GM21526 (cell line): ENCODE results near the gene CEND1.
A peak's percentile ranks its signal among the peaks of the same experiment; 100 is the strongest.
"Not testable (repeated sequence)": the region's sequence is repeated elsewhere in the genome, so short reads cannot be mapped to it uniquely, and the experiment has no call there.

Experiments
- ATAC-seq: cut with Tn5 transposase; IDR thresholded peaks from one replicate; pipeline ENCODE4 v1.9.1; 2021; ENCODE audit warnings: moderate library complexity; ENCODE audit not compliant: unreplicated experiment, low FRiP score

The CEND1 gene

DNA sequence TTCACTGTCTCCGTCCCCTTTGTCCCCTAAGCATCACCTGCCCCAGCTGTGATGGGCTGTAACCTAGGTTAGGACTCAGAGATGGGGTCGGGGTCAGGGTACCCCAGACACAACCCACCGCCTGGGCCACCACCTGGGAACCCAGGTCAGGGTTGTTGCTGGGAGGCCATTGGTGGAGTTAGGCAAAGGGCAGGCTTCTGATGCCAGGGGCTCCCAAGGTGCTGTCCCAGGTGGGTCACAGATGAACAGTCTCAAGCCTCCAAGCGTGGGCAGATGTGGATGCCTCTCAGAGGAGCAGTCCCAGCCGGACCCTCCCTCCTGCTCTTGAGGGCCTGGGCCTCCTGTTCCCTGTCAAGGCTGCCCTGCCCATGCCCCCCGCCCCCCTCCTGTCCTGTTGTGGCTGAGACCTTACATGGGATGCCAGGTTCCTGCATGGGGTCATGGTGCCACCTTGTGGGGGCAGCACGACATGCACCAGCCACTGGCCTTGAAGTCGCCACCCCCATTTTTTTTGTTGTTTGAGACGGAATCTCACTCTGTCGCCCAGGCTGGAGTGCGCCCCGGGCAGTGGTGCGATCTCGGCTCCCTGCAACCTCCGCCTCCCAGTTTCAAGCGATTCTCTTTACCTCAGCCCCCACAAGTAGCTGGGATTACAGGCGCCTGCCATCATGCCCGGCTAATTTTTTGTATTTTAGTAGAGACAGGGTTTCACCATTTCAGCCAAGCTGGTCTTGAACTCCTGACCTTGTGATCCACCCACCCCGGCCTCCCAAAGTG is 24.7 kb downstream of the CEND1 start:
- ATAC-seq = no peak

DNA sequence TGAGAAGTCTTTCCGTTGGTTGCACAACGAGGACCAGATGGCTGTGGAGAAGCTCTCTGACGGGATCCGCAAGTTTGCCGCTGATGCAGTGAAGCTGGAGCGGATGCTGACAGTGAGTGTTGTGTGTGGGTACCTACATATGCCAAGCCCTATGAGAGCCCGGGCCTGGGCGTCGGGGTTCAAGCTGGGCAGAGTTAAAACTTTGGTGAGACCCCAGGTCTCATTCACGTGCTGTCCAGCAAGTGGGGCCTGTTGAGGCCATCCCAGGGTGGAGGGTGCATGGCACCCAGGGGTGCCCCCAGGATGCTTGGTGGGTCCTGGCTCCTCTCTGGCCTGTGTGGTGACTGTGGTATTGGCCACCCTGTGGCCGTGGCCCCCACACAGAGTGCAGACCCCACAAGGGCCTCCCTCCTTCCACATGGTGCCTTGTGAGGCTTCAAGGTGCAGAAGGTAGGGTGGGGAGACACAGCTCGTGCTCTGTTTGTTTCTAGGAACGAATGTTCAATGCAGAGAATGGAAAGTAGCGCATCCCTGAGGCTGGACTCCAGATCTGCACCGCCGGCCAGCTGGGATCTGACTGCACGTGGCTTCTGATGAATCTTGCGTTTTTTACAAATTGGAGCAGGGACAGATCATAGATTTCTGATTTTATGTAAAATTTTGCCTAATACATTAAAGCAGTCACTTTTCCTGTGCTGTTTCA is 25.4 kb downstream of the CEND1 start:
- ATAC-seq = no peak

DNA sequence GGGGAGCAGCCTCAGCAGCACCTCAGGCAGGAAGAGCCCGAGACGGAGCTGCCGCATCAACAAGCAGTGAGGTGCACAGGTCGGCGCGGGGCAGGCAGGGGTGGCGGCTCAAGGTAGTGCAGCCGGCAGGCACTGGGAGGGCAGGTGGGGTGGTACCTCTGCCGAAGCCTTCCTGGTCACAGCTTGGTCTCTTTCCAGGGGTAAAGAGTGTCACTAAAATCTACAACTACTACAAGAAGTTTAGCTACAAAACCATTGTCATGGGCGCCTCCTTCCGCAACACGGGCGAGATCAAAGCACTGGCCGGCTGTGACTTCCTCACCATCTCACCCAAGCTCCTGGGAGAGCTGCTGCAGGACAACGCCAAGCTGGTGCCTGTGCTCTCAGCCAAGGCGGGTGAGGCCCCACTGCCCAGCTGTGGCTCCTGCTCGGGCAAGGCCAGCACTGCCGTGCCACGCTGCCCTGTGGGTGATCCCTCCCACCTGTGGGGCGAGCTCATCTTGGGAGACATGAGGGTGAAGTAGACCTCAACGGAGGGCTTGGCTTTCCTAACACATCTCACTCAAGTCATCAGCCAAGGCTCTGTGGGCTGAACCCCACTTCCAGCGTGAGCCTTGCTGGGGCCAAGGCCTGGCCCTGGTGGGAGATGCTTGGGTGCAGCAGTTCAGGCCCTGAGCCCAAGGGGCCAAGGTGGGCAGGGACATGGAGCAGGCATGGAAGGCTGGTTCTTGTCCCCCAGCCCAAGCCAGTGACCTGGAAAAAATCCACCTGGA is 26.2 kb downstream of the CEND1 start:
- no peak for ATAC-seq

DNA sequence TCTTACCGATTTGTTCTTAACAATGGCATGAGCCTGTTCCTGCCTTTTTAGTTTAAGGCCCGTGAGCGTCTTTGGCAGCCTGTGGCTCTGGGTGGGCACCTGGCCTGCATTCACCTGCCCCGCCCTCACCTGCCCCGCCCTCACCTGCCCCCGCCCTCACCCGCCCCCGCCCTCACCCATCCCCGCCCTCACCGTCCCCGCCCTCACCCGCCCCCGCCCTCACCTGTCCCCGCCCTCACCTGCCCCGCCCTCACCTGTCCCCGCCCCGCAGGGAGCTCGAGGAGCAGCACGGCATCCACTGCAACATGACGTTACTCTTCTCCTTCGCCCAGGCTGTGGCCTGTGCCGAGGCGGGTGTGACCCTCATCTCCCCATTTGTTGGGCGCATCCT is 26.8 kb downstream of the CEND1 start:
- ATAC-seq = no peak

DNA sequence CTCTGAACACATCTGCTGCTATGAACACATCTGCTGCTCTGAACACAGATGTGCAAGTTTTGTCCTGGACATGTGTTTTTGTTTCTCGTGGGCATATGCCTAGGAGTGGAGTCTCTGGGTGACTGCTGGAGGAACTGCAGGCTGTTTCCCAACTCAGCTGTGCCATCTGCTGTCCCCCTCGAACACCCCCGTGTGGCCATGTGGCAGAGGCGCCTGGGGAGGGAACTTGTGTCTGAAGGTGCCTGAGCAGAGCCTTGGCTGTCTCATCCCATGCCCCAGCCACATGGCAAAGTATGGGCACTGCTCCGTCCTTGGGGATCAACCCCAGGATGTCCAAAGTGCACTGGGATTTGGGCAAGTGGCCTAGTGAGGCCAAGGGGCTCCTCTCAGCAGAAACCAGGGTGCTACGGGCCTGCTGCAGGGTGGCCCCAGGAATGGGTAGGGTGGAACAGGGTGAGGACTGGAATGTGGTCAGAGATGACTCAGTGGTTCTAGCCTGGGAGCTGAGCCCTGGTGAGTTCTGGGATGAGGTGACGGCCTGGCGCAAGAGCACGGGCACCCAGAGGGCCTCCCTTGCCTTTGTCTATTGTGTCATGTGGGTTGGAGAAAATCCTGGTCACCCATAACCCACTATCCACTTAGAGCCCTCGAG is 27.3 kb downstream of the CEND1 start:
- no peak for ATAC-seq

DNA sequence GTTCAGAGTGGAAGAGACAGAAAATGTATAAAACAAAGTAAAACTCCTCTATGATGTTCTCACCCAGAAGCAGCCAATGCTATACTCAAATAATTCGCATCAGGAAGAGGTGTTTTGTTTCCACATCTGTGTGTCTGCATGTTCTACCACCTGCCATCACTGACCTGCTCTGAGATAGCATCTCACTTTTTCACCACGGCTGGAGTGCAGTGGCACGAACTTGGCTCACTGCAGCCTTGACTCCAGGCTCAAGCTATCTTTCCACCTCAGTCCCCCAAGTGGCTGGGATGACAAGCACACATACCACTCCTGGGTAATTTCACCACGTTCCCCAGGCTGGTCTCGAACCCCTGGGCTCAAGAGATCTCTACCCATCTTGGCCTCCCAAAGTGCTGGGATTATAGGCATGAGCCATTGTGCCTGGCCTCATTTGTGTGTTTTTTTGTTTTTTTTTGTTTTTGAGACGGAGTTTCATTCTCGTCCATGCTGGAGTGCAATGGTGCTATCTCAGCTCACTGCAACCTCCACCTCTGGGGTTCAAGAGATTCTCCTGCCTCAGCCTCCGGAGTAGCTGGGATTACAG is 28.3 kb downstream of the CEND1 start:
- no peak for ATAC-seq

DNA sequence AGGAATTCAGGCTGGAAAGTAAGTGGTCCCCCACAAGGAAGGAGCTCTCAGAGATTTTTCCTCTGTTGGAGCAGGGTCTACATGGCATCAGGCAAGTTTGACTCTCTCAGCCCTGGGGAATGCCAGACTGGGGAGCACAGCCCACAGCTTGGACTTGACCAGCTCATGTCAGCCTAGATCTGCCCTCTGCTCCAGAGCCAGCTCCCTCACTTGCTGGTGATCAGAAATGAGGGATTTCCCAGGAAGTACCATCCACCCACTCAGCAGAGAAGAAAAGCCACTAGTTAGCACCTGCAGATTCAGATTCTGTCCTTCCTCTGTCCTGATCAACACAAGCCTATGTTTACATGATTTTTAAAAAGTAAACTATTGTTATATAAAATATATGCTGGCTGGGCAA is 29.7 kb downstream of the CEND1 start:
- ATAC-seq = no peak

DNA sequence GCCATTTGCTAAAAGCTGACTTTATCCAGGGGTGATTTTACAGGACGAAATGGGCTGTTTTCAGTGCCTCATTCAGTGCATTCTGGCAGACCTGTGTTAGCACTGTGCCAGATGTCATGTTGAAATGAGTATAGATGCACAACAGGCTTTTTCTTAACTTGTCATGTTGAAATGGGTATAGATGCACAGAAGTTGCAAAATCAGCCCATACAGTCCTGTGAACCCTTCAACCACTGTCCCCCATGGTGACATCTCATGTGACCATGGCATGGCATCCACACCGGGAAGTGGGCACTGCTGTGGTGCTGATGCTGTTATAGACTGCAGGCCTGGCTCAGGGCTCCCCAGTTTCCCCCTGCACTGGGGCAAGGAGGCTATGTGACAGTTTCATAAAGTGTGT is 40.2 kb downstream of the CEND1 start:
- ATAC-seq = no peak

DNA sequence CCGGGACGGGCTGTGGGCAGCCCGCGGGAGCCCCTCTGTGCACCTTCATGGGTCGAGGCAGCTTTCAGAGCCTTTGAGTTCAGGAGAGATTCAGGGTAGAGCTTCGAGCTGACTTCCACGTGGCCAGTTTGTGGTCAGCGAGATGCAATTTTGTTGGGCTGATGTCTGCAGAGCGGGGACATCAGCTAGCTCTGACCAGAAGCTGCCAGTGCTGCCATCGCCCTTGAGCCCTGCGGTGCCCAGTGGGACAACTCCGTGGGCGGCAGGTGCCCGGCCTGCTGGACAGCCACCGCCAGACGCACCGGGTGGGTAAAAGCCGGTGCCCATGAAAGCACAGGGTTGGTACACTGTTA is 41.9 kb downstream of the CEND1 start:
- ATAC-seq = peak; percentile 10

DNA sequence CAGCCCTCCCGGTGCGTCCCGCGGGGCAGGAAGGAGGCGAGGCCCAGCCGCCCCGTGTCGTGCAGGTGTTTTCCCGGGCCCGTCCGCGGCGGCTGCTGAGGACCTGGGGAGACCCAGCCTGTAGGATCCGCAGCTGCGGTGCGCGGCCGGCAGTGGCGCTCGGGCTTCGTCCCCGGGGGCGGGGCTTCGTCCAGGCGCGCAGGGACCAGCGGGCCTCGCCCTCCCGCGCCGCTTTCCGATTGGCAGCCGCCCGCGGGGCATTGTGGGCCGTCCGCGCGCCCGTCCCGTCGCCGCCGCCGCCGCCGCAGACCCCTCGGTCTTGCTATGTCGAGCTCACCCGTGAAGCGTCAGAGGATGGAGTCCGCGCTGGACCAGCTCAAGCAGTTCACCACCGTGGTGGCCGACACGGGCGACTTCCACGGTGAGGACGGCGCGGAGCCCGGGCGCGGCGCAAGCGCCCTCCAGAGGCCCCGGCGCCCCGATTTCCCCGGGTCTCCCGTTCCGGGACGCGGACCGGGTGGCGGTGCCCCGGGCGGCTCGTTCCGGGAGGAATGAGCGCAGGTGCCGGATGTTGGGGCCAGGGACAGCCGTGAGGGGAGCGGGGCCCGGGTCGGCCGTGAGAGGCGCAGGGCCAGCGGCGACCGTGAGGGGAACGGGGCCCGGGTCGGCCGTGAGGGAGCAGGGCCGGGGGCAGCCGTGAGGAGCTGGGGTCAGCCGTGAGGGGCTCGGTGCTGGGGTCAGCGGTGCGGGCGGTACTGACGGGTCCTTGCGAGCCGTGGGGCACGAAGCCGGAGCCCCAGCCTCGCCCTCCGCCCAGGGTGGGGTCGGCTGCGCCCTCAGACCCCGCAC is 42.5 kb downstream of the CEND1 start, which contains the start of gene TALDO1:
TALDO1 (plus strand) TSS at position 307 of the 849 bp plus-strand sequence; CDS start at position 325, 18 bp downstream.
- peak; percentile 77 for ATAC-seq

DNA sequence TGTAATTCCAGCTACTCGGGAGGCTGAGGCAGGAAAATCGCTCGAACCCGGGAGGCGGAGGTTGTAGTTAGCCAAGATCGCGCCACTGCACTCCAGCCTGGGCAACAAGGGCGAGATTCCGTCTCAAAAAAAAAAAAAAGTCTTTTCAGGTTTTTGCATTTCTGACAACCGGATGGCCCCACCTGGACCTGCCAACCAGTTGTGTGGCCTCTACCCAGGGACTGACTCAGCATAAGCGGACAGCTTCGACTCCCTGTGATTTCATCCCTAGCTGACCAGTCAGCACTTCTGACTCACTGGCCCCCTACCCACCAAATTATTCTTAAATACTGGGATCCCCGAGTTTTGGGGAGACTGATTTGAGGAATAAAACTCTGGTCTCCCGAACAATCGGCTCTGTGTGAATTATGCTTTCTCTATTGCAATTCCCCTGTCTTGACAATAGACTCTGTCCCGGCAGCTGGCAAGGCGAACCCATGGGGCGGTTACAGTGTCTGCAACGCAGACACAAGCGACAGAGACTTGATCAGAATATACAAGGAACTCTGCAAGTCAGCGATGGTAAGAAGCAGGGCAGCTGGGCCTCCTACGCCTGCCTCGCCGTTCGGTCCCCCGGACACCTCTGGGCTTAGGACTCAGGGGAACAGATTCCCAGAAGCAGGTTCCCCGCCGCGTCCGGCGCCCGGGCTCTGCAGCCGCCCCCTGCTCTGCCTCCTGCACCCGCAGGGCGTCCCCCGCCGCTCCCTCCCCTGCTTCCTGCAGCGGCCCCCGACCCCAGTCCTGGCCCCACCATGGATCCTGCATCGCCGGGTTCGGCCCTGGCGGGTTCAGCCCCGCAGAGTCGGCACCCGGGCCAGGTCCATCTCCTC is 43.4 kb downstream of the CEND1 start:
- ATAC-seq = peak; percentile 13

DNA sequence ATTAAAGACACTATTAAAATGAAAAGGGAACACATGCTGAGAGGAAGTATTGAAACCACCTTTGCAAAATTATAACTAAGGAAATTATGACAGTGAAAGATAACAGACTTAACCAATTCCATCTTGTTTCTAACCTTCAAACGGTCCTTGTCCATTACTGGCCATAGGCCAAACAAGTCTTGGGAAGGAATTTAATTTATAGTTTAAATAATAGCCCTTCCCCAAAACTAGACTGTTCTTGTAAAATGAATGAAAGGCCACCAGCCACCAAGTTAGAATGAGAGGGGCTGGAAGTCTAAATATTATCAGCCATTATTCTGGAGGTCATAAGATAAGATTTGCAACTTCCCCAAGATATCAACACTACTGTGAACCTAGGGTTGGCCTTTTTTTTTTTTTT is 44.5 kb downstream of the CEND1 start:
- no peak for ATAC-seq

DNA sequence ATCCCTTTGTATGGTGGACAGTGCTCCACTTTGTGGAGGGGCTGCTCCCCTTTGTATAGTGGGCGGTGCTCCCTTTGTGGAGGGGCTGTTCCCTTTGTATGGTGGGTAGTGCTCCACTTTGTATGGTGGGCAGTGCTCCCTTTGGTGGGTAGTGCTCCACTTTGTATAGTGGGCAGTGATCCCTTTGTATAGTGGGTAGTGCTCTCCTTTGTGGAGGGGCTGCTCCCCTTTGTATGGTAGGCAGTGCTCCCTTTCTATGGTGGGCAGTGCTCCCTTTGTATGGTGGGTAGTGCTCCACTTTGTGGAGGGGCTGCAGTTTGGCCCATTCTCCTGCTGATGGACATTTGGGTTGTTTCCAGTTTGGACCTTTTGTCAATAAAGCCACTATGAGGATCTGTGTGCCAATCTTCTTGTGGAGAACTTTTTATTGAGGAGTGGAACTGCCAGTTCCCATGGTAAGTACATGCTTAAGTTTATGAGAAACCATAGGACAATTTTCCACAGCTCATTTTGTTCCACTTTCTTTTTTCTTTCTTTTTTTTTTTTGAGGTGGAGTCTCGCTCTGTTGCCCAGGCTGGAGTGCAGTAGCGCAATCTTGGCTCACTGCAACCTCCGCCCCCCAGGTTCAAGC is 47.2 kb downstream of the CEND1 start:
- no peak for ATAC-seq

DNA sequence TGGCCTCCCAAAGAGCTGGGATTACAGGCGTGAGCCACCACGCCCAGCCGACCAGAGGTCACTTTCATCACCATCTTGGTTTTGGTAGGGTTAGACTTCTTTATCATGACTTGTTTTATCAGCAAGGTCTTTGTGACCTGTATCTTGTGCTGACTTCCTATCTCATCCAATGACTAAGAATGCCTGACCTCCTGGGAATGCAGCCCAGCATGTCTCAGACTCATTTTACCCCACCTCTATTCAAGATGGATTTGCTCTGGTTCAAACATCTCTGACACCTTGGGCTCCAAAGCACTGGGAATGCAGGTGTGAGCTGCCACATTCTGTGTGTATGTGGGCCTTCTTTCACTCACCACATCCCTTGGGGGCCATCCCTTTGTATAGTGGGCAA is 47.7 kb downstream of the CEND1 start:
- no peak for ATAC-seq

DNA sequence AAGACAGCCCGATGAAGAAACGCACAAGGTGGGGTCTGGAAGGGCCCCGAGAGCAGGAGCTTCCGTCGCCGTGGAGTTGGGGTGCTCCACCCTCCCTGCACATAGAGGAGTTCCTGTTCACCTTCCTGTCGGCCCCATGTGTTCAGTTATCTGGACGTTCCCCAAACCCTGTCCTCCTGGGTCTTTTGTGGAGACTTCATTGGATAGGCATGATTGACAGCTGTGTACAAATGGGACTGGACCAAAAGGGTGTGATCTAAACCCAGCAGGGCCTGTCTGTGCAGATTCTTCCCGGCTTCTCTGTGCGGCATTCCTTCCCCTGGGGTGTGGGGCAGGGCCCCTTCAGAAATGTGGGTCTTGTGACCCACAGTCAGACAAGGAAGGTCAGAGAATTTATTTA is 52.0 kb downstream of the CEND1 start:
- ATAC-seq = not testable (repeated sequence)

DNA sequence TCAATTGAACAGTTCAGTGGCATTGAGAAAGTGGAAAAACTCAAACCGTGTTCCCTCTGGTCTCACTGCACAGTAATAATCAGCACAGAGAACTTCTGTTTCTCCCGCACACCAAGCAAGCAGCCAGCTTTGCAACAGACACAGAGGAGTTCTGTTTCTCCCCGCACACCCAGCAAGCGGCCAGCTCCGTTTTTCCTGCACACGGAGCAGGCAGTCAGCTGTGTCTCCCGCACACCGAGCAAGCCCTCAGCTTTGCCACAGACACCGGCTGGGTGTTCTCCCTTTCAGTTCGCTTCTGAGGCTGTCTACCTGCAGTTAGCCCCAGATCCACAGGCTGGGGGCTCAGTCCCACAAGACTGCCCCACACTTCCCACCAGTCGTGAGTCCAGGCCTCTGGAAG is 52.5 kb downstream of the CEND1 start:
- ATAC-seq = no peak
